Esophagus squamous epithelium (tissue), 5 donors: Measurements from ENCODE around the gene KRTAP9-6. TPM values are rescaled to one million over a fixed set of nuclear protein-coding genes. Genes with fewer than 3 reads are reported as not detected.
A peak's percentile ranks its signal among the peaks of the same experiment; 100 is the strongest.

Source experiments
- DNase-seq: peaks from one replicate; lab custom pipeline; 2025; lab: John Stamatoyannopoulos, UW
- H3K27ac ChIP-seq, 4 donors: fragments of 200-600 bp; sonication (generic); one replicate each; pipeline ENCODE4 v1.5.1; 2016 to 2019; ENCODE audit warnings: mild to moderate bottlenecking in 1 of 4
- H3K27me3 ChIP-seq, 4 donors: fragments of 200-600 bp; sonication (generic); 1 replicate in 3 of 4; 2 replicates in 1 of 4; pipeline versions ENCODE4 v1.5.1 to v1.6.0; 2017 to 2021; ENCODE audit warnings: antibody characterized with exemption in 1 of 4
- H3K36me3 ChIP-seq, 3 donors: fragments of 200-600 bp; sonication (generic); one replicate each; pipeline ENCODE4 v1.5.1; 2016 to 2019
- H3K4me1 ChIP-seq, 3 donors: fragments of 200-600 bp; sonication (generic); one replicate each; pipeline ENCODE4 v1.5.1; 2017 to 2019
- H3K4me3 ChIP-seq, 4 donors: fragments of 200-600 bp; sonication (generic); 1 replicate in 3 of 4; 2 replicates in 1 of 4; pipeline ENCODE4 v1.5.1; 2016 to 2019; ENCODE audit warnings: mild to moderate bottlenecking in 2 of 4, moderate library complexity in 1 of 4
- H3K9me3 ChIP-seq, 3 donors: fragments of 200-600 bp; sonication (generic); one replicate each; pipeline ENCODE4 v1.5.1; 2016 to 2019
- POLR2A ChIP-seq, 4 donors: fragments of 450-650 bp; IDR thresholded peaks; one replicate each; pipeline ENCODE4 v1.6.1; 2017; ENCODE audit warnings: antibody characterized with exemption in 4 of 4, mild to moderate bottlenecking in 4 of 4, moderate library complexity in 3 of 4
- WGBS, 2 donors: methylation state at CpG; one replicate each; pipeline ENCODE4 v1.1.5; 2018; 5-methylcytosine and 5-hydroxymethylcytosine counted together
- intact Hi-C: fragments of 100-400 bp; cut with DNase I; formaldehyde crosslinking; loops from one replicate; pipeline ENCODE4 v1.15.0; 2022
- total RNA-seq, 4 donors: library from RNA; depleted of rRNA; stranded (reverse); fragments of >200 nt; gene quantifications; one replicate each; pipeline ENCODE4 v1.1.0, GENCODE V29; 2016
- TF ChIP-seq, protein P1 (sequence below), 6 experiments: fragments of 450-650 bp in 4 of 6; fragments of 200-600 bp in 2 of 6; sonication (generic) in 2 of 6; IDR thresholded peaks; one replicate each; pipeline ENCODE4 v1.5.1; 2016 to 2019; ENCODE audit warnings: antibody characterized with exemption in 6 of 6, mild to moderate bottlenecking in 4 of 6, moderate library complexity in 4 of 6
- donor health status: DM: yes; HTN: yes; CAD: no.

The KRTAP9-6 gene
- total RNA-seq, 4 donors from 2014 or later: not detected

- Histone ChIP-seq H3K4me1 (peaks cover 0 to 30% (median 4%) of the 10 kb centered on the region in 3 donors), H3K36me3 (no peaks in the 10 kb centered on the region), H3K27ac (no peak overlapping the region), H3K9me3 (no peaks in the 10 kb centered on the region), H3K4me3 (no peak overlapping the region), H3K27me3 (no peaks in the 10 kb centered on the region)
- intact Hi-C loops: no loop called here
- TF ChIP-seq, protein P1, sequence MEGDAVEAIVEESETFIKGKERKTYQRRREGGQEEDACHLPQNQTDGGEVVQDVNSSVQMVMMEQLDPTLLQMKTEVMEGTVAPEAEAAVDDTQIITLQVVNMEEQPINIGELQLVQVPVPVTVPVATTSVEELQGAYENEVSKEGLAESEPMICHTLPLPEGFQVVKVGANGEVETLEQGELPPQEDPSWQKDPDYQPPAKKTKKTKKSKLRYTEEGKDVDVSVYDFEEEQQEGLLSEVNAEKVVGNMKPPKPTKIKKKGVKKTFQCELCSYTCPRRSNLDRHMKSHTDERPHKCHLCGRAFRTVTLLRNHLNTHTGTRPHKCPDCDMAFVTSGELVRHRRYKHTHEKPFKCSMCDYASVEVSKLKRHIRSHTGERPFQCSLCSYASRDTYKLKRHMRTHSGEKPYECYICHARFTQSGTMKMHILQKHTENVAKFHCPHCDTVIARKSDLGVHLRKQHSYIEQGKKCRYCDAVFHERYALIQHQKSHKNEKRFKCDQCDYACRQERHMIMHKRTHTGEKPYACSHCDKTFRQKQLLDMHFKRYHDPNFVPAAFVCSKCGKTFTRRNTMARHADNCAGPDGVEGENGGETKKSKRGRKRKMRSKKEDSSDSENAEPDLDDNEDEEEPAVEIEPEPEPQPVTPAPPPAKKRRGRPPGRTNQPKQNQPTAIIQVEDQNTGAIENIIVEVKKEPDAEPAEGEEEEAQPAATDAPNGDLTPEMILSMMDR (IDR thresholded peaks at IDR 0.05): no peak
- TF ChIP-seq POLR2A (IDR thresholded peaks at IDR 0.05): no peak
- 90 to 96% methylated on average over 8 to 20 of the region's 20 CpGs for WGBS, 2 donors
- no peak for DNase-seq
These were observed 33.4 kb downstream of the KRTAP9-6 start for GRCh38 chr17:41298458-41299135.

- 28 to 62% methylated on average over 5 of the region's 5 CpGs for WGBS, 2 donors
- no peak for DNase-seq
- Histone ChIP-seq H3K27ac (peak overlapping the region in 3 of 4 donors; percentile 40 to 58 (median 56)), H3K36me3 (no peaks in the 10 kb centered on the region), H3K27me3 (no peaks in the 10 kb centered on the region), H3K4me1 (peaks cover 0 to 27% (median 4%) of the 10 kb centered on the region in 3 donors), H3K4me3 (no peak overlapping the region), H3K9me3 (no peaks in the 10 kb centered on the region)
- intact Hi-C loops: no loop called here
- no peak for TF ChIP-seq POLR2A (IDR thresholded peaks at IDR 0.05)
These were observed 36.1 kb downstream of the KRTAP9-6 start for GRCh38 chr17:41301204-41301790.

- Histone ChIP-seq H3K9me3 (no peaks in the 10 kb centered on the region), H3K27ac (peak within 1 kb of the TSS in 3 of 4 donors; percentile 40 to 58 (median 56)), H3K4me3 (no peak within 1 kb of the TSS), H3K36me3 (no peaks in the 10 kb centered on the region), H3K4me1 (peaks cover 0 to 23% (median 4%) of the 10 kb centered on the region in 3 donors), H3K27me3 (no peaks in the 10 kb centered on the region)
- TF ChIP-seq POLR2A (IDR thresholded peaks at IDR 0.05): no peak
- TF ChIP-seq, protein P1 (IDR thresholded peaks at IDR 0.05): no peak
- 46 to 51% methylated on average over 8 to 10 of the region's 11 CpGs for WGBS, 2 donors
- no peak for DNase-seq
- intact Hi-C loops: no loop called here
These were observed 37.0 kb downstream of the KRTAP9-6 start, which contains the start of gene KRTAP29-1 for GRCh38 chr17:41301916-41302901. TSS of gene KRTAP29-1 (minus strand) at chr17:41302851. CDS start at chr17:41302851, 0 bp downstream.

GRCh38 chr17:41302981-41303380 lies 37.8 kb downstream of the KRTAP9-6 start:
- Histone ChIP-seq H3K4me3 (no peak overlapping the region), H3K27me3 (peaks cover 0 to 2% (median 0%) of the 10 kb centered on the region in 4 donors), H3K27ac (no peak overlapping the region), H3K36me3 (no peaks in the 10 kb centered on the region), H3K9me3 (no peaks in the 10 kb centered on the region), H3K4me1 (peaks cover 0 to 28% (median 4%) of the 10 kb centered on the region in 3 donors)
- DNase-seq: no peak
- TF ChIP-seq, protein P1 (IDR thresholded peaks at IDR 0.05): no peak
- TF ChIP-seq POLR2A (IDR thresholded peaks at IDR 0.05): no peak
- intact Hi-C loops: no loop called here
- 84 to 92% methylated on average over 4 of the region's 4 CpGs for WGBS, 2 donors

DNA sequence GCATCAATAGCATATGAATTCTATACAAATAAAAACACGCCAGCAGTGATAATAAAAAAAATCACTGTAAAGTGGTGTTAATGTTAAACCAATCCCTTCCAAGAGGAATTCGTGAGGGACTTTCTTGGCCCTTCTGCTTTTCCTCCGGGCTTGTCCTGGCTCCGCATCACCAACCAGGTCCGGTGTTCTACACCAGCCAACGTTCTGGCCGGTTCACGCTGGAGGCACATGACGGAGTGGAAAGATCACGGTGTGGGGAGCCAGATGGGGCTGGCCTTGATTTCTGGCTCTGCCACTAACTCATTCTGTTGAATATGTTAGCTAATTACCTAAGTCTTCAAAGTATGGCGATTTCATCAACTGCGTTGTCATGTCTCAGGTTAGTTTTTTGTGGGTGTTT lies 38.9 kb downstream of the KRTAP9-6 start:
- 79 to 81% methylated on average over 12 of the region's 12 CpGs for WGBS, 2 donors
- Histone ChIP-seq H3K36me3 (no peaks in the 10 kb centered on the region), H3K4me3 (no peak overlapping the region), H3K27me3 (peaks cover 0 to 10% (median 0%) of the 10 kb centered on the region in 4 donors), H3K9me3 (no peaks in the 10 kb centered on the region), H3K27ac (no peak overlapping the region), H3K4me1 (peaks cover 0 to 39% (median 4%) of the 10 kb centered on the region in 3 donors)
- no peak for DNase-seq
- intact Hi-C loops: no loop called here
- TF ChIP-seq POLR2A (IDR thresholded peaks at IDR 0.05): no peak
- TF ChIP-seq, protein P1 (IDR thresholded peaks at IDR 0.05): no peak
